ENCODE data around the gene SOX6. TPM values are rescaled to one million over a fixed set of nuclear protein-coding genes. Genes with fewer than 3 reads are reported as not detected.

The SOX6 gene
- total and polyA plus RNA-seq, 2 donors (not counting 3 experiments of a cell fraction or from before 2014, with no cell fraction given) = 0.14 to 3.7 TPM

- no peak overlapping the region for H3K4me3 ChIP-seq (replicated peaks in 1 of 3; ENCODE audit: insufficient read depth in 1 of 3, low read depth in 1 of 3, low read length in 3 of 3)
- H3K79me2 ChIP-seq (ENCODE audit: control insufficient read depth, insufficient read depth, low read length) = no peaks in the 10 kb centered on the region
- no peaks in the 10 kb centered on the region for H3K9me1 ChIP-seq (replicated peaks; ENCODE audit: control insufficient read depth, extremely low read depth, insufficient read depth, low read length)
- no peak for TF ChIP-seq GATA2 (IDR thresholded peaks at IDR 0.05; ENCODE audit: insufficient read depth, insufficient read length, low read depth, low read length)
- no peak for TF ChIP-seq CTCF (IDR thresholded peaks at IDR 0.05; ENCODE audit: extremely low read depth in 1 of 2, insufficient read depth in 1 of 2, low read depth in 1 of 2, low read length in 2 of 2)
- no peak for TF ChIP-seq POLR2AphosphoS5 (IDR thresholded peaks at IDR 0.05; ENCODE audit: insufficient read depth, low read depth, low read length)
- no peak for TF ChIP-seq MAX (IDR thresholded peaks at IDR 0.05; ENCODE audit: insufficient read depth, insufficient read length)
- TF ChIP-seq JUN (IDR thresholded peaks at IDR 0.05; ENCODE audit: borderline replicate concordance, insufficient read depth, insufficient read length, low read depth) = no peak
- TF ChIP-seq EZH2 (IDR thresholded peaks at IDR 0.05; ENCODE audit: borderline replicate concordance, low read depth, low read length, severe bottlenecking) = no peak
- no peak for TF ChIP-seq POLR2A (IDR thresholded peaks at IDR 0.05; ENCODE audit: low read depth, low read length)
- TF ChIP-seq MYC (IDR thresholded peaks at IDR 0.05; ENCODE audit: low read depth, low read length) = no peak
- TF ChIP-seq FOS (IDR thresholded peaks at IDR 0.05; ENCODE audit: borderline replicate concordance, insufficient read depth, low read length) = no peak
- no peak for DNase-seq (ENCODE audit: low read depth, low spot score)
- H3K9ac ChIP-seq (replicated peaks; ENCODE audit: extremely low read depth, insufficient read depth, low read length) = no peak overlapping the region
- H2AFZ ChIP-seq (ENCODE audit: low read depth, low read length) = no peak overlapping the region
- H4K20me1 ChIP-seq (replicated peaks; ENCODE audit: control insufficient read depth, extremely low read depth, insufficient read depth, low read length) = no peaks in the 10 kb centered on the region
- no peaks in the 10 kb centered on the region for H3K27me3 ChIP-seq (ENCODE audit: control insufficient read depth in 2 of 2, insufficient read depth in 2 of 2, low read length in 2 of 2)
- CTCF ChIA-PET = interaction anchor here (0.7 to 2.6 kb wide), 6 partner anchors 11 to 244 kb away, joined by 3 to 7 read pairs (median 4); no protein-coding TSS in a partner anchor
- H3K4me1 ChIP-seq (ENCODE audit: control insufficient read depth, extremely low read depth, insufficient read depth, low read length) = peaks cover 4% of the 10 kb centered on the region
- FAIRE-seq = no peak
- no peaks in the 10 kb centered on the region for H3K9me3 ChIP-seq (replicated peaks; ENCODE audit: control insufficient read depth, insufficient read depth, low read length)
- dilution Hi-C loops (cut with MboI; ENCODE audit: extremely low pct_ligation_motif_present, low sequenced_read_pairs) = no loop called here
- no peaks in the 10 kb centered on the region for H3K36me3 ChIP-seq (ENCODE audit: control insufficient read depth in 2 of 2, extremely low read depth in 1 of 2, insufficient read depth in 2 of 2, low read length in 2 of 2)
- BruUV-seq (replicated peaks) = no TSS peak
- no peak overlapping the region for H3K27ac ChIP-seq (ENCODE audit: insufficient read depth, low read depth, low read length)
- POLR2A ChIA-PET = no interaction called here
- no peak overlapping the region for H3K4me2 ChIP-seq (ENCODE audit: insufficient read depth, low read length)
- intact Hi-C loops (cut with micrococcal nuclease) = no loop called here
Measured at GRCh38 chr11:16185042-16185441, 171.3 kb downstream of the SOX6 start.
